ENCODE data around the gene SMIM20.

The SMIM20 gene

GRCh38 chr4:25950461-25951389, 36.7 kb downstream of the SMIM20 start:
- no peak for TF ChIP-seq CTCF (conservative IDR thresholded peaks at IDR 0.05)
- no peak overlapping the region for H3K27ac ChIP-seq

GRCh38 chr4:25951390-25951952, 37.5 kb downstream of the SMIM20 start:
- TF ChIP-seq CTCF (conservative IDR thresholded peaks at IDR 0.05): no peak
- no peak overlapping the region for H3K27ac ChIP-seq

GRCh38 chr4:25953740-25954139, 39.7 kb downstream of the SMIM20 start:
- no peak overlapping the region for H3K27ac ChIP-seq
- TF ChIP-seq CTCF (conservative IDR thresholded peaks at IDR 0.05): no peak

- H3K27ac ChIP-seq: no peak overlapping the region
- TF ChIP-seq CTCF (conservative IDR thresholded peaks at IDR 0.05): no peak
Observed at GRCh38 chr4:25954293-25954904, 40.4 kb downstream of the SMIM20 start.

GRCh38 chr4:25955705-25956104, 41.7 kb downstream of the SMIM20 start:
- TF ChIP-seq CTCF (conservative IDR thresholded peaks at IDR 0.05): no peak
- H3K27ac ChIP-seq: no peak overlapping the region

- no peak for TF ChIP-seq CTCF (conservative IDR thresholded peaks at IDR 0.05)
Observed at GRCh38 chr4:25956260-25956659, 42.2 kb downstream of the SMIM20 start.

GRCh38 chr4:25958110-25958509, 44.1 kb downstream of the SMIM20 start:
- H3K27ac ChIP-seq: no peak overlapping the region
- no peak for TF ChIP-seq CTCF (conservative IDR thresholded peaks at IDR 0.05)

More at GRCh38 chr4:25956260-25956659, 42.2 kb downstream of the SMIM20 start:
- no peak overlapping the region for H3K27ac ChIP-seq

All from VCaP (cell line).